HL-60/S4 treated with phorbol 12-myristate 13-acetate at 8.2 ng/mL for 4 days and 3 days (cell line): ENCODE data around the gene TRIM44.

Source experiments
- in situ Hi-C: fragments of 300-500 bp; cut with MboI; formaldehyde crosslinking; loops from 2 replicates; pipeline ENCODE4 v1.15.0; 2022; ENCODE audit warnings: low sequenced_read_pairs

The TRIM44 gene

GRCh38 chr11:35662649-35663407, at the start of gene TRIM44:
Gene TRIM44, plus strand, starts transcription at chr11:35662775. Its CDS starts 337 bp downstream, at chr11:35663112.
- in situ Hi-C loops: no loop called here

GRCh38 chr11:35614939-35615569, 47.5 kb upstream of the TRIM44 start:
- in situ Hi-C loops: loop anchor here (10.0 to 25.0 kb wide), 2 partner anchors 650 to 872 kb away; no protein-coding TSS in a partner anchor

GRCh38 chr11:35615921-35616900, 46.4 kb upstream of the TRIM44 start:
- in situ Hi-C loops: loop anchor here (10.0 to 25.0 kb wide), 2 partner anchors 649 to 871 kb away; no protein-coding TSS in a partner anchor

- in situ Hi-C loops: loop anchor here (10.0 to 25.0 kb wide), 2 partner anchors 648 to 870 kb away; no protein-coding TSS in a partner anchor
Measured at GRCh38 chr11:35617316-35617686, 45.3 kb upstream of the TRIM44 start.

- in situ Hi-C loops: loop anchor here (10.0 to 25.0 kb wide), 2 partner anchors 647 to 869 kb away; no protein-coding TSS in a partner anchor
Measured at GRCh38 chr11:35617687-35618496, 44.7 kb upstream of the TRIM44 start, which contains the start of gene FJX1. Gene FJX1, plus strand, starts transcription at chr11:35618460. Its CDS starts 177 bp downstream, at chr11:35618637.

GRCh38 chr11:35618497-35619115, 44.0 kb upstream of the TRIM44 start:
- in situ Hi-C loops: loop anchor here (10.0 to 25.0 kb wide), 2 partner anchors 646 to 869 kb away; no protein-coding TSS in a partner anchor

GRCh38 chr11:35619116-35619854, 43.3 kb upstream of the TRIM44 start:
- in situ Hi-C loops: loop anchor here (10.0 to 25.0 kb wide), 2 partner anchors 646 to 868 kb away; no protein-coding TSS in a partner anchor

- in situ Hi-C loops: loop anchor here (10.0 to 25.0 kb wide), 2 partner anchors 645 to 867 kb away; no protein-coding TSS in a partner anchor
Measured at GRCh38 chr11:35619855-35620640, 42.5 kb upstream of the TRIM44 start.

GRCh38 chr11:35620795-35621194, 41.8 kb upstream of the TRIM44 start:
- in situ Hi-C loops: loop anchor here (25.0 kb wide), 1 partner anchor 867 kb away; no protein-coding TSS in a partner anchor

- in situ Hi-C loops: loop anchor here (25.0 kb wide), 1 partner anchor 866 kb away; no protein-coding TSS in a partner anchor
Measured at GRCh38 chr11:35621620-35622019, 41.0 kb upstream of the TRIM44 start.

- in situ Hi-C loops: loop anchor here (25.0 kb wide), 1 partner anchor 865 kb away; no protein-coding TSS in a partner anchor
Measured at GRCh38 chr11:35622070-35622469, 40.5 kb upstream of the TRIM44 start.

- in situ Hi-C loops: loop anchor here (25.0 kb wide), 1 partner anchor 864 kb away; no protein-coding TSS in a partner anchor
Measured at GRCh38 chr11:35623621-35624168, 38.9 kb upstream of the TRIM44 start.

- in situ Hi-C loops: loop anchor here (25.0 kb wide), 1 partner anchor 863 kb away; no protein-coding TSS in a partner anchor
Measured at GRCh38 chr11:35624316-35624715, 38.3 kb upstream of the TRIM44 start.

- in situ Hi-C loops: loop anchor here (25.0 kb wide), 1 partner anchor 863 kb away; no protein-coding TSS in a partner anchor
Measured at GRCh38 chr11:35624781-35625180, 37.8 kb upstream of the TRIM44 start.

GRCh38 chr11:35626501-35626900, 36.1 kb upstream of the TRIM44 start:
- in situ Hi-C loops: no loop called here

- in situ Hi-C loops: no loop called here
Measured at GRCh38 chr11:35629511-35629910, 33.1 kb upstream of the TRIM44 start.

GRCh38 chr11:35629914-35630313, 32.7 kb upstream of the TRIM44 start:
- in situ Hi-C loops: no loop called here
